PC-9 (cell line): Measurements from ENCODE around the gene TSR3. TPM values are rescaled to one million over a fixed set of nuclear protein-coding genes. Genes with fewer than 3 reads are reported as not detected.

Experiments used
- BruUV-seq: library from RNA; stranded (reverse); fragments of 400-500 nt; replicated peaks from 2 replicates; lab custom pipeline; 2021; lab: Mats Ljungman, UMichigan
- CTCF ChIA-PET: fragments of 300-600 bp; sonication (Branson Sonifier 250); formaldehyde crosslinking; loops from one replicate; lab custom pipeline; 2022; ENCODE audit warnings: antibody characterized with exemption; lab: Charles Lee
- POLR2A ChIA-PET: fragments of 300-600 bp; sonication (Branson Sonifier 250); formaldehyde crosslinking; loops from one replicate; lab custom pipeline; 2022; ENCODE audit warnings: antibody characterized with exemption; ENCODE audit not compliant: unreplicated experiment; lab: Charles Lee
- DNase-seq, 2 experiments: peaks; one replicate each; pipeline versions ENCODE4 v3.0.0 to v3.0.0-alpha.2; 2015 to 2022; ENCODE audit warnings: mixed read lengths in 1 of 2
- H2AFZ ChIP-seq: fragments of 200-600 bp; sonication (generic); 2 replicates; pipeline ENCODE4 v1.8.1; 2017; ENCODE audit warnings: antibody characterized with exemption
- H3F3A ChIP-seq: fragments of 200-600 bp; sonication (generic); 2 replicates; pipeline ENCODE4 v1.8.1; 2017; ENCODE audit warnings: antibody characterized with exemption, mild to moderate bottlenecking, low read depth; ENCODE audit not compliant: insufficient read depth
- H3K27ac ChIP-seq: fragments of 200-600 bp; sonication (generic); 2 replicates; pipeline ENCODE4 v1.6.1; 2016; ENCODE audit warnings: mixed run types
- H3K27me3 ChIP-seq: fragments of 200-600 bp; sonication (generic); 2 replicates; pipeline ENCODE4 v1.6.1; 2016; ENCODE audit warnings: low read depth, mixed run types; ENCODE audit not compliant: insufficient read depth
- H3K36me3 ChIP-seq: fragments of 200-600 bp; sonication (generic); 2 replicates; pipeline ENCODE4 v1.6.1; 2016; ENCODE audit warnings: low read depth, mixed run types
- H3K4me1 ChIP-seq: fragments of 200-600 bp; sonication (generic); replicated peaks from 2 replicates; pipeline ENCODE4 v1.6.1; 2016; ENCODE audit warnings: mixed run types; ENCODE audit not compliant: insufficient read depth
- H3K4me2 ChIP-seq: fragments of 200-600 bp; sonication (generic); 2 replicates; pipeline ENCODE4 v1.6.1; 2017; ENCODE audit warnings: mixed run types
- H3K4me3 ChIP-seq: fragments of 200-600 bp; sonication (generic); 2 replicates; pipeline ENCODE4 v1.6.1; 2016; ENCODE audit warnings: mixed run types
- H3K79me2 ChIP-seq: fragments of 200-600 bp; sonication (generic); 2 replicates; pipeline ENCODE4 v1.6.1; 2017; ENCODE audit warnings: low read depth, mixed run types
- H3K9me2 ChIP-seq: fragments of 200-600 bp; sonication (generic); 2 replicates; pipeline ENCODE4 v1.8.1; 2017; ENCODE audit warnings: mild to moderate bottlenecking; ENCODE audit not compliant: insufficient read depth
- H3K9me3 ChIP-seq: fragments of 200-600 bp; sonication (generic); 2 replicates; pipeline ENCODE4 v1.8.1; 2016; ENCODE audit warnings: low read depth; ENCODE audit not compliant: insufficient read depth
- H4K20me1 ChIP-seq: fragments of 200-600 bp; sonication (generic); 2 replicates; pipeline ENCODE4 v1.8.1; 2017; ENCODE audit not compliant: insufficient read depth
- EZH2 ChIP-seq: fragments of 200-600 bp; sonication (generic); IDR thresholded peaks from 2 replicates; pipeline ENCODE4 v1.8.0; 2017; ENCODE audit warnings: antibody characterized with exemption, low read depth
- intact Hi-C: fragments of 100-400 bp; cut with micrococcal nuclease; formaldehyde crosslinking; loops from one replicate; pipeline ENCODE4 v1.10.0; 2022; ENCODE audit not compliant: unreplicated experiment
- total RNA-seq: library from RNA; stranded (reverse); gene quantifications from 2 replicates; pipeline ENCODE4 v1.2.3, GENCODE V29; 2021
- TF ChIP-seq, protein P1 (sequence below): fragments of 200-600 bp; sonication (generic); conservative IDR thresholded peaks from 2 replicates; pipeline ENCODE4 v1.6.1; 2017; ENCODE audit warnings: mixed run types, antibody characterized with exemption, mild to moderate bottlenecking, moderate library complexity

TSR3 gene
- total RNA-seq, 1 experiment from 2014 or later: 69.5 TPM

GRCh38 chr16:1338119-1338730 lies 13.5 kb downstream of the TSR3 start:
- peak in 1 of 2 experiments; percentile 48 for DNase-seq
- TF ChIP-seq, protein P1, sequence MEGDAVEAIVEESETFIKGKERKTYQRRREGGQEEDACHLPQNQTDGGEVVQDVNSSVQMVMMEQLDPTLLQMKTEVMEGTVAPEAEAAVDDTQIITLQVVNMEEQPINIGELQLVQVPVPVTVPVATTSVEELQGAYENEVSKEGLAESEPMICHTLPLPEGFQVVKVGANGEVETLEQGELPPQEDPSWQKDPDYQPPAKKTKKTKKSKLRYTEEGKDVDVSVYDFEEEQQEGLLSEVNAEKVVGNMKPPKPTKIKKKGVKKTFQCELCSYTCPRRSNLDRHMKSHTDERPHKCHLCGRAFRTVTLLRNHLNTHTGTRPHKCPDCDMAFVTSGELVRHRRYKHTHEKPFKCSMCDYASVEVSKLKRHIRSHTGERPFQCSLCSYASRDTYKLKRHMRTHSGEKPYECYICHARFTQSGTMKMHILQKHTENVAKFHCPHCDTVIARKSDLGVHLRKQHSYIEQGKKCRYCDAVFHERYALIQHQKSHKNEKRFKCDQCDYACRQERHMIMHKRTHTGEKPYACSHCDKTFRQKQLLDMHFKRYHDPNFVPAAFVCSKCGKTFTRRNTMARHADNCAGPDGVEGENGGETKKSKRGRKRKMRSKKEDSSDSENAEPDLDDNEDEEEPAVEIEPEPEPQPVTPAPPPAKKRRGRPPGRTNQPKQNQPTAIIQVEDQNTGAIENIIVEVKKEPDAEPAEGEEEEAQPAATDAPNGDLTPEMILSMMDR: peak; percentile 70
- TF ChIP-seq EZH2: no peak

DNA sequence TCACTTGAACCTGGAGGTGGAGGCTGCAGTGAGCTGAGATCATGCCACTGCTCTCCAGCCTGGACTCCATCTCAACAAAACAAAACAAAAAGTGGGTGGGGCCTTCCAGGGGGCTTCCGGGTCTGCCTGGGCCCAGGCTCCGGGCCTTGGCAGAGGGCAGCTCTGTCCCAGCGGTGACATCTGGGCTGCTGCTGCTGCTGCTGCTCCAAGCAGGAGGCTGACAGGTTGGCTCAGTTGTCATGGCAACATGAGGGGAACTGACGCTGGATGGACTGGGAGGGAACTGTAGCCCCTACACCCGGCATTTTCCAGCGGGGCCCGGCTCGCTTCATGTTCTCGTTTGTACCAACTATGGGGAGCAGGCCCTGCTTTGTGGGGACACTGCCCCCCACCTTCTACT lies 14.2 kb downstream of the TSR3 start:
- POLR2A ChIA-PET: no interaction called here
- BruUV-seq: no TSS peak
- CTCF ChIA-PET: no interaction called here
- Histone ChIP-seq H3K9me2 (no peaks in the 10 kb centered on the region), H3K27me3 (no peaks in the 10 kb centered on the region), H3F3A (no peaks in the 10 kb centered on the region), H3K9me3 (no peaks in the 10 kb centered on the region), H3K79me2 (no peaks in the 10 kb centered on the region), H2AFZ (no peak overlapping the region), H3K27ac (no peak overlapping the region), H4K20me1 (no peaks in the 10 kb centered on the region), H3K4me1 (peaks cover 4% of the 10 kb centered on the region; the same call in 1 of the 2 replicates), H3K4me2 (no peak overlapping the region), H3K36me3 (no peaks in the 10 kb centered on the region), H3K4me3 (no peak overlapping the region)
- no peak for TF ChIP-seq EZH2
- TF ChIP-seq, protein P1: no peak
- intact Hi-C loops: no loop called here
- no peak for DNase-seq

More at GRCh38 chr16:1338119-1338730, 13.5 kb downstream of the TSR3 start:
- H2AFZ ChIP-seq: no peak overlapping the region
- H3K4me2 ChIP-seq: no peak overlapping the region
- no peaks in the 10 kb centered on the region for H4K20me1 ChIP-seq
- no peaks in the 10 kb centered on the region for H3K9me2 ChIP-seq
- intact Hi-C loops: no loop called here
- H3K27ac ChIP-seq: no peak overlapping the region
- H3K9me3 ChIP-seq: no peaks in the 10 kb centered on the region
- H3K79me2 ChIP-seq: no peaks in the 10 kb centered on the region
- no peaks in the 10 kb centered on the region for H3F3A ChIP-seq
- no TSS peak for BruUV-seq
- H3K36me3 ChIP-seq: no peaks in the 10 kb centered on the region
- H3K4me3 ChIP-seq: no peak overlapping the region
- 0 out of 2 replicates have a peak, but pooled peaks cover 5% of the 10 kb centered on the region for H3K4me1 ChIP-seq
- ChIA-PET POLR2A (interaction anchor here (0.6 kb wide), 1 partner anchor 9 kb away, joined by 4 read pairs; no protein-coding TSS in a partner anchor), CTCF (no interaction called here)
- H3K27me3 ChIP-seq: no peaks in the 10 kb centered on the region

- Histone ChIP-seq H3K27ac (no peak overlapping the region), H3K9me2 (no peaks in the 10 kb centered on the region), H3K27me3 (no peaks in the 10 kb centered on the region), H3K9me3 (no peaks in the 10 kb centered on the region), H3K36me3 (no peaks in the 10 kb centered on the region), H4K20me1 (no peaks in the 10 kb centered on the region), H3K4me2 (no peak overlapping the region), H3K4me1 (peaks cover 10% of the 10 kb centered on the region), H2AFZ (no peak overlapping the region), H3F3A (no peaks in the 10 kb centered on the region), H3K4me3 (no peak overlapping the region), H3K79me2 (no peaks in the 10 kb centered on the region)
- DNase-seq: no peak
- BruUV-seq: no TSS peak
- intact Hi-C loops: no loop called here
- ChIA-PET POLR2A (no interaction called here), CTCF (no interaction called here)
- no peak for TF ChIP-seq EZH2
- TF ChIP-seq, protein P1: no peak
These were observed 15.1 kb downstream of the TSR3 start for GRCh38 chr16:1336619-1337018.
